Esophagus (tissue), 2 donors: Measurements from ENCODE around the gene CDH13. TPM values are rescaled to one million over a fixed set of nuclear protein-coding genes. Genes with fewer than 3 reads are reported as not detected.

Experiments used
- H3K27ac ChIP-seq, 2 donors: one replicate each; pipeline ENCODE4 v1.5.1; 2013; ENCODE audit warnings: low read depth in 2 of 2, mild to moderate bottlenecking in 2 of 2, inconsistent platforms in 1 of 2, low read length in 1 of 2, moderate library complexity in 1 of 2
- H3K27me3 ChIP-seq, 2 donors: one replicate each; pipeline ENCODE4 v1.6.1; 2013; ENCODE audit warnings: low read length in 2 of 2, control low read depth in 1 of 2, mild to moderate bottlenecking in 1 of 2; ENCODE audit not compliant: insufficient read depth in 2 of 2, control insufficient read depth in 1 of 2
- H3K36me3 ChIP-seq, 2 donors: one replicate each; pipeline ENCODE4 v1.6.1; 2013; ENCODE audit warnings: low read length in 1 of 2; ENCODE audit not compliant: control insufficient read depth in 2 of 2, insufficient read depth in 2 of 2
- H3K4me1 ChIP-seq, 2 donors: one replicate each; pipeline ENCODE4 v1.6.1; 2013; ENCODE audit warnings: low read length in 1 of 2; ENCODE audit not compliant: control insufficient read depth in 2 of 2, insufficient read depth in 2 of 2
- H3K4me3 ChIP-seq, 2 donors: one replicate each; pipeline ENCODE4 v1.5.1; 2013; ENCODE audit warnings: low read length in 2 of 2, mild to moderate bottlenecking in 2 of 2, low read depth in 1 of 2, moderate library complexity in 1 of 2
- H3K9me3 ChIP-seq, 2 donors: one replicate each; pipeline ENCODE4 v1.6.1; 2013; ENCODE audit warnings: mild to moderate bottlenecking in 2 of 2, low read depth in 1 of 2, low read length in 1 of 2, moderate library complexity in 1 of 2; ENCODE audit not compliant: control insufficient read depth in 2 of 2, insufficient read depth in 1 of 2
- WGBS, 2 donors: extraction: QIAGEN DNeasy Blood & Tissue Kit; methylation state at CpG; one replicate each; pipeline ENCODE4 v1.1.7; 2013; 5-methylcytosine and 5-hydroxymethylcytosine counted together
- polyA plus RNA-seq, 2 donors: library from polyadenylated mRNA; stranded (reverse); fragments of 200-250 nt; gene quantifications; one replicate each; pipeline ENCODE4 v1.2.3, GENCODE V29; 2013
- donor health status: healthy with polysubstance abuse.
- donor health status: Bipolar disorder and iron deficiency.

The CDH13 gene
- polyA plus RNA-seq, 2 donors, result 1.3 to 4.3 TPM

DNA sequence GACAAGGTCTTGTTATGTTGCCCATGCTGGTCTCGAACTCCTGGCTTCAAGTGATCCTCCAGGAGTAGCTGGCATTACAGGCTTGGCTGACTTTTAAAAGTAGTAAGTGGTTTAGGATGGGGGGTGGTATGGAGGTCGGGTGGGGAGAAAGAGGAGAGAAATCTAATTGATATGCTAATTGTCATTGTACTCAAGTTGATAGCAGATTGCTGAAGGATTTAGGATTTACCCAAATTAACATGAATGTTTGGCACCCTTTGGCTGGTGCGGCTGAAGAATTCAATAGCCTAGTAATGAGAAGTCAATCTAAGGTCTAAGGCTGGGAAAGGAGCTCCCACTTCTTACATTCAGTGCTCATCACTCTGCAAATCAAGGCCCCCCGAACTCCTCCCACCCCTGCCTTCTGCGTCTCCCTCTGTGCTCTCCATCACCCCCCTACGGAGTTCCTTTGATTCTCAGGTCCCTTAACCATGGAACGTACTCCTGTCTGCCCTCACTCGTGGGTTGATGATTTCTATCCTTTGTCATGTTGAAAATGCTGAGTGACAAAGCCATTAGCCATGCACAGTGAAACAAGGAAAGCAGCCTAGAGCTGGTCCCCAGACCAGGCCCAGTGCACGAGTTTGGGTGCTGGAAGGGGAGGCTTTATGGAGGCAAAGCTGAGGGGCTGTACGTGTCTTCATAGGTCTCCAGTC lies 17.3 kb downstream of the CDH13 start:
- no peak overlapping the region for H3K27ac ChIP-seq
- no peaks in the 10 kb centered on the region for H3K36me3 ChIP-seq
- no peaks in the 10 kb centered on the region for H3K4me1 ChIP-seq
- H3K27me3 ChIP-seq, result no peaks in the 10 kb centered on the region
- 75 to 83% methylated on average over 10 of the region's 10 CpGs for WGBS, 2 donors
- H3K9me3 ChIP-seq, result no peaks in the 10 kb centered on the region
- no peak overlapping the region for H3K4me3 ChIP-seq

DNA sequence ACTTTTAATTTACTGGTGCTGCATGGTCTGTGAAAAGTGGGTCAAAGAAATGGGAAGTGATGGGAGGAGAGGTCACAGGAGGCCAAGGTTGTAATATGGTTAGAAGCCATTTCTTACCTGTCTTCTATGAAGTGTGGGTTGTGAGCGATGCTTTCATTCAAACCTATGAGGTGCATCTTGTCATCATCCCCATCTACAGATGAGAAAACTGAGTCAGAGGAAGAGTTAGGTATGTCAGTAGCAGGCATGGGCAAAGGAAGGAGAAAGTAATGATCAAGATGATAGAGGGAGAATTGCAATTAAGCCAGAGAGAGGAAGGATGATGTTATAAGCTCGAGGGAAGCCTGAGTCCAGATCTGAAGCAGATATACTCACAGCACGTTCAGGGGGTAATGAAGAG lies 19.7 kb downstream of the CDH13 start:
- H3K9me3 ChIP-seq, result no peaks in the 10 kb centered on the region
- H3K4me1 ChIP-seq, result no peaks in the 10 kb centered on the region
- WGBS, 2 donors, result 87% methylated on average over 3 of the region's 3 CpGs
- H3K27ac ChIP-seq, result no peak overlapping the region
- no peaks in the 10 kb centered on the region for H3K36me3 ChIP-seq
- no peaks in the 10 kb centered on the region for H3K27me3 ChIP-seq
- H3K4me3 ChIP-seq, result no peak overlapping the region

DNA sequence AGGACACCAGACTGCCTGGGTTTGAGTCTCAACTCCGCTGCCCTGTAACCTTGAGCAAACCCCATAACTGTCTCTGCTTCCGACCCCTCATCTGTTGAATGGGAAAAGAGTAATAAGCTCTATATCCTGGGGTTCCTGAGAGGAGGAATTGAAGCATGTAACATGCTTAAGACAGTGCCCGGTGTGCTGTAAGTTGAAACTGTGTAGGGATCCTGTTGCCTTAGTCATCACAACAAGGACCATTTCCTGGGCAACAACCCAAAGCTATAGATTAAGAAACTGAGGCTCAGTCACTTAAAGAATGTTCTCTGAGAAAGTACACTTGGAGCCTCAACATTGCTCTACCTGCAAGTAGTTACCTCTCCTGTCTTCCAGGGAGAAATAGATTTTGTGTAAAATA lies 23.0 kb downstream of the CDH13 start:
- whole genome bisulfite sequencing, 2 donors, result 77 to 85% methylated on average over 3 of the region's 3 CpGs
- Histone ChIP-seq H3K4me1 (no peaks in the 10 kb centered on the region), H3K36me3 (no peaks in the 10 kb centered on the region), H3K9me3 (no peaks in the 10 kb centered on the region), H3K27me3 (no peaks in the 10 kb centered on the region), H3K27ac (no peak overlapping the region), H3K4me3 (no peak overlapping the region)

DNA sequence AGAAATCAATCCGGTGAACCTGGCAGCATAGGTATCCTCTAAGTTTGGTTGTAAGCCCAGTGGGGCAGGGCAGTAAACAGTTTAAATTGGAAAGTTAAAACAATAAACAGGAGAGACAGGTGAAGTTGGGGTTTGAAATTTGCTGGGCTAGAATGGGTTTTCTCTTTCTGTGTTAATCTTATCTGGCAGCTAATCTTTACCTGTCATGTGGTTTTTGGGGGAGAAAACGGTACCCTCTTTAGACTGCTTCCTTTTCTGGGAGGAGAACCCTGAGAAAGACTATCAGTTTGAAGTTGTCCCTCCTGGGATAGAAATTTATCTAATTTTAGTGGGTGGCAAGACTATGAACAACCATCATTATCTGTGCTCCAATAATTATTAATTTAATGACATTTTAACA lies 24.0 kb downstream of the CDH13 start:
- Histone ChIP-seq H3K27ac (no peak overlapping the region), H3K36me3 (no peaks in the 10 kb centered on the region), H3K27me3 (no peaks in the 10 kb centered on the region), H3K4me1 (no peaks in the 10 kb centered on the region), H3K4me3 (no peak overlapping the region), H3K9me3 (no peaks in the 10 kb centered on the region)
- WGBS, 2 donors, result 69 to 76% methylated on average over 2 of the region's 2 CpGs

DNA sequence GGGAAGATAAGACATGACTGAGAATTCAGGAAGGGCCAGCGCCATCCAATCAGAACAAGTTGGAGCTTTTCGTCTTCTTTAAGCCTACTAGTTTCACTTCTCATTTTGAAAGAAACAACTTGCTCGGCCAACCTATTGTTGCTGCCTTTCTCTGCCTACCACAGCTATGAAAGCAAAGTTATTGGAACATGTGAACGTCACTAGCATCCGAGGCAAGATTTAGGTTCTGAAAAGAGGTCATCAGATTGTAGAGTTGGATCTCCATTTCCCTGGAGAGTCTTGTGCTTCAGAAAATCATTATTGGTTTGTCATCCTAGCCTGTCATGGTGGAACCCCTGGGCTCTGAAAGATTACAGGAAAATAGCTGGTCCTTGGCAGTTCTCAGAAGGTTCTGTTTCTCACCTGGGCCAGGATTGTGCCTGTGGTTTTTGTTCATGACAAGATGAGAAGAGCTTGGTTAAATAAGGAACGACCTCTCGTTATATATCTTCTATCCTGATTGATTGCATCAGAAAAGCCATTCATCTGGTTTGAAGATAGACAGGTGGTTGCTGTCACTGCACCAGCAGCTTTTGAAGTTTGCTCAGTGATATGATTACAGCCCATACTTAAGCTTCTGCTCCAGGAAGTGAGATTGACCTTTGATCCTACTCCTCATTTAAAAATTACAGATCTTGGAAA lies 25.3 kb downstream of the CDH13 start:
- Histone ChIP-seq H3K27me3 (no peaks in the 10 kb centered on the region), H3K4me3 (no peak overlapping the region), H3K27ac (no peak overlapping the region), H3K4me1 (no peaks in the 10 kb centered on the region), H3K9me3 (no peaks in the 10 kb centered on the region), H3K36me3 (no peaks in the 10 kb centered on the region)
- WGBS, 2 donors, result 63 to 75% methylated on average over 7 of the region's 7 CpGs

DNA sequence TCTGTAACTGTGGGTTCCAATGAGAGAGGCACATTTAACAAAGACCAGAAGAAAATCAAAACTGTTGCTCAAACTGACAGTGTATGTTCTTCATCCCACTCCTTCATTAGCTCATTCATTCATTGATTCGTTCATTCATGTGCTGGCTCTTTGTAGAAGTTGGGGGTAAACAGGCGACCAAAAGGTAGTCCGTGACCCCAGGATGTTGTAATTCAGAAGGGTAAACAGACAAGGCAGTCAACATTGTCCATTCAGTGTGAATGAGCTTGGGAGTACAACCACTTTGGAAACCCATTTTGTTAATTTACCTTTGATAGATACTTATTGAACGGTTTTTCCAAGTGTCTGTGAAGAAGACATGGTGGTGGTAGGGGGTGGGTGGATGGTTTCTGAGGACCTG lies 26.1 kb downstream of the CDH13 start:
- no peaks in the 10 kb centered on the region for H3K27me3 ChIP-seq
- no peaks in the 10 kb centered on the region for H3K4me1 ChIP-seq
- no peaks in the 10 kb centered on the region for H3K36me3 ChIP-seq
- H3K27ac ChIP-seq, result no peak overlapping the region
- WGBS, 2 donors, result 75 to 92% methylated on average over 4 of the region's 4 CpGs
- no peak overlapping the region for H3K4me3 ChIP-seq
- H3K9me3 ChIP-seq, result no peaks in the 10 kb centered on the region

DNA sequence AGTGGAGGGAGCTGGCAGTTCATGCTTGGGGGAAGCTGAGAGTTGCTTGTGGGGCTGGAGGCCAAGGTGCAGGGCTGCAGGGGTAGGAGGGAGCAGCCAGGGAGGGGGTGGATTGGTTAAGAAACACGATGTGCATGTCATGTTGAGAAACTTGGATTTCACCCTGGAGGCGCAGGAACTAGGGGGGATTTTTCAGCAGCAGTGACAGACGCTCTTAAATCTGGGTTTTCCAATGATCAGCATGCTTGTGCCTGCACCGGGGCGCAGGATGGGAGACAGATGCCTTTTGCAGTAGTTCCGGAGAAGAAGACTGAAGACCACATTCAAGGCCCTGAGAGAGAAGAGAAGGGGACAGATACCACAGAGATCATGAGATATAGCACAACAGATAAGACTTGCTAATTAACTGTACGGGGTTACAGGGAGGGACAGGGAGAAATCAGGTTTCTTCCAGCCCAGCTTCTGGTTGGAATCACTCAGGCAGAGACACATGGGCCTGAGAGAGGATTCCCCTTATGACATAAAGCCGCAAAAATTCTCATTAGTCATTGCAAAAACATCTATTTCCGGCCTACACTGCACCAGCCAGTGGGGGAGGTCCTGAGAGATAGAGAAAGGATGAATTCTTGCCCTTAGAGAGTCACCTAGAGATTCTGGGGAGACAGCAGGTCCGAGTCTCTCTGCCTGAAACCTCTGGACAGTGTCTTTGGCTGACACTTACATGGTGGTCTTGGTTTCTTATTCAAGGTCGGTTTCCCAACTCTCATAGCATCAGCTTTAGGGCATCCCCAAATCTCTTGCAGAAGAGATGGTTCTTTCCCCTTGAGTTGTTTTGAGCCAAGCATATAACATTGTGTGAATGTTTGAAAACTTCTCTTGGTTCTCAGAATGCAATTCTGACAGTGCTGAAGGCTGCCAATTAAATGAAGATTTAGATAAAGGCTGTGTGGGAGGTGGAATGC lies 27.1 kb downstream of the CDH13 start:
- no peak overlapping the region for H3K4me3 ChIP-seq
- no peak overlapping the region for H3K27ac ChIP-seq
- no peaks in the 10 kb centered on the region for H3K4me1 ChIP-seq
- H3K27me3 ChIP-seq, result no peaks in the 10 kb centered on the region
- 50 to 51% methylated on average over 11 of the region's 11 CpGs for WGBS, 2 donors
- H3K36me3 ChIP-seq, result no peaks in the 10 kb centered on the region
- no peaks in the 10 kb centered on the region for H3K9me3 ChIP-seq

DNA sequence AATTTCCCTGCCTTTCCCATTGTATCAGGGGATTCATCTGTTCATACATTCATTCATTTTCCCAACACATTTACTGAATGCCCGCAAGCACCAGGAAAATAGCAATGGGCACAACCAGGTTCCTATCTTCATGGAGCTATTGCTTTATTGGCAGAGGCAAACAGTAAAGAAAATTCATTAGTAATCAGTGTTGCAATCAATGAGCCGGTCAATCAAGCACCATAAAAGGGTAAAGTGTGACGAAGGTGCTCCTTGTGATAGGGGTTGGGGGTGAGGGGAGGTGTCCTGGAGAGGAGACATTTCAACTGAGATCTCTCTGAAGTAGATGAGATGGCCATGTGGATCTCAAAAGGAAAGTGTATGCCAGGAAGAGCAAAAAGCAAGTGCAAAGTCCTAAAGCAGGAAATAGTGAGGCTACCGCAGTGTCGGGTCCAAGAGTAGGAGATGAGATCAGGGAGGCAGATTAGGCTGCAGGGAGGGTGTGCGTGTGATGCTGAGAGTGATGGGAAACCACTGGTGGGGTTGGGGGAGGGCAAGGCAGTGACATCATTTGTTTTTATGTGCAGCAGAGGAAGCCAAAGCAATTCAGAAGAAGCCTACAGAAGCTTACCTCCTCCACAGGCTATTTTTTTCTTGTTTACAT lies 28.4 kb downstream of the CDH13 start:
- 52 to 63% methylated on average over 6 of the region's 6 CpGs for WGBS, 2 donors
- H3K36me3 ChIP-seq, result no peaks in the 10 kb centered on the region
- peaks cover 0 to 2% of the 10 kb centered on the region in 2 donors for H3K4me1 ChIP-seq
- H3K4me3 ChIP-seq, result no peak overlapping the region
- H3K9me3 ChIP-seq, result no peaks in the 10 kb centered on the region
- no peaks in the 10 kb centered on the region for H3K27me3 ChIP-seq
- H3K27ac ChIP-seq, result no peak overlapping the region

DNA sequence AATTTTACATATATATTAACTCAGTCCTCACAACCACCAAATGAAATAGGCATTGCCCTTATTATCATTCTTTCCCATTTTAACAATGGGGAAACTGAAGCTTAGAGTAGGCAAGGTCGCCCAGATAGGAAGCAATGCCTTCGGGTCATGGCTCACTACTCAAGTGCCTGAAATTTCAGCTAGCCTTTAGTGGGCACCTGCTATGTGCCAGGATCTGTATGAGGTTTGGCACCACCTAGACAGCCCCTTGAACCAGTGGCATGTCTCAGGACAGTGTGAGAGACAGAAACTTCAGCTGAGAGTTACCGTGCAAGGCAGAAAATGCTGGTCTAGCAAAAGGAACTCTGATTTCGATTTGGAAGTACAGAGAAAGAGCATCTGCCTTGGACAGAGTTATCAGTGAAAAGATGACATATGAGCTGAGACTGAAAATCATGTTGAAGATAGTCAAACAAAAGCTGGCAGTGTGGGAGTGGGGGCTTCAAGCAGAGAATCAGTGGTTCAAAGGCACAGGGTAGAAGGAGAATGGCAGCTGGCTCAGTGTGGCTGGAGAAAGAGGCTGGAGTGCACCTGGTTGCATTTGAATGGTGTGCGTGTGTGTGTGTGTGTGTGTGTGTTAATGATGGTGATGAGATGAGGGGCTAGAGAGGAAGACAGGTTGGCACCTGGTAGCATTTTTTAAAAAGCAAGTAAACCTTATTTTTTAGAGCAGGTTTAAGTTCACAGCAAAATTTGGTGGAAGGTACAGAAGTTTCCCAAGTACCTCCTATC lies 29.1 kb downstream of the CDH13 start:
- 81 to 83% methylated on average over 5 of the region's 5 CpGs for WGBS, 2 donors
- Histone ChIP-seq H3K9me3 (no peaks in the 10 kb centered on the region), H3K36me3 (no peaks in the 10 kb centered on the region), H3K27me3 (no peaks in the 10 kb centered on the region), H3K27ac (no peak overlapping the region), H3K4me3 (no peak overlapping the region), H3K4me1 (peaks cover 0 to 2% of the 10 kb centered on the region in 2 donors)
